NCI-H2107 (cell line): ENCODE data around the gene ONECUT2.
A peak's percentile ranks its signal among the peaks of the same experiment; 100 is the strongest.

ENCODE experiments used
- DNase-seq: peaks from one replicate; lab custom pipeline; 2025; lab: John Stamatoyannopoulos, UW

Gene ONECUT2

DNA sequence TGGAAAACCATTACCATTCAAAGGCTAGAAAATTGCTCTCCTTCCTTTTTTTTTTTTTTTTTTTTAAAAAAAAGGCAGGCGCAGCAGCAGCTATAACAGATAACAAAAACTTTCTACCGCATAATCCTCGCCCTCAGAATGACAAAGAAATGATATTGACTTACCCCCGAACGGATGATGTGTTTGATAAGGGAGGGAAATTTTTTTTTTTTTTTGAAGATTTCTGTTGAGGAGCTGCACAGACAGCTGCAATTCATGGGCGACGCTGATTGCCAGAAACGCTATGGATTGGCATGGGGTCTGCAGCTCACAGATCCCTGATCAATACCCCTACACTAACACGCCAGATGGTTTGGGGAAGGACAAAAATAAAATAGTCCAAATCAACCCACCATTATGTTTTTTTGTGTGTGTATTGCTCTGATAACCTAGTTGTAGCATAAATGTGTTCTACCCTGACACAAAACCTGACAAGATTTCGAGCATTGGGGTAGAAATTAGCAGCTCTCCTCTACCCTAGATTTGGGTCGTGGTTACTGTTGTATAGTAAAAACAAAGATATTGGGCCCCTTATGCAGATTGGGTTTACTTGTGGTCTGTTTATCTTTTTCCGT is 3.6 kb upstream of the ONECUT2 start:
- DNase-seq: no peak

DNA sequence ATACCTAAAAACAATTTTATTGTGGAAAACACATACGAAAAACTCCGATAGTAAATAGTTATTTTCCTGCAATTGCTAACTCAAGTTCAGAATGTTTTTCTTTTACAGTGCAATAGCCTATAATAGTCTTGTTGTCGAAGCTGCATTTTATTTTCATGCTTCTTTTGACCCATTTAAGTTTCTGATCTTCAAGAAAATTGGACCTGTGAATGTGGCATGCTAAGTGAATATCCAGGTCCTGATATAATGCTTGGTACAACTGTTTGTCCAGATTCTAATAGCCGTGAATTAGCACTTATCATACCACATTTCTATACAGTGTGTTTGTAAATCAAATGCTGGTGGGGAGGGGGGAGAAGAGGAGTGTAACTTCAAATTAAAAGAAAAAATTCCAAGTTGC is 3.0 kb upstream of the ONECUT2 start:
- no peak for DNase-seq

DNA sequence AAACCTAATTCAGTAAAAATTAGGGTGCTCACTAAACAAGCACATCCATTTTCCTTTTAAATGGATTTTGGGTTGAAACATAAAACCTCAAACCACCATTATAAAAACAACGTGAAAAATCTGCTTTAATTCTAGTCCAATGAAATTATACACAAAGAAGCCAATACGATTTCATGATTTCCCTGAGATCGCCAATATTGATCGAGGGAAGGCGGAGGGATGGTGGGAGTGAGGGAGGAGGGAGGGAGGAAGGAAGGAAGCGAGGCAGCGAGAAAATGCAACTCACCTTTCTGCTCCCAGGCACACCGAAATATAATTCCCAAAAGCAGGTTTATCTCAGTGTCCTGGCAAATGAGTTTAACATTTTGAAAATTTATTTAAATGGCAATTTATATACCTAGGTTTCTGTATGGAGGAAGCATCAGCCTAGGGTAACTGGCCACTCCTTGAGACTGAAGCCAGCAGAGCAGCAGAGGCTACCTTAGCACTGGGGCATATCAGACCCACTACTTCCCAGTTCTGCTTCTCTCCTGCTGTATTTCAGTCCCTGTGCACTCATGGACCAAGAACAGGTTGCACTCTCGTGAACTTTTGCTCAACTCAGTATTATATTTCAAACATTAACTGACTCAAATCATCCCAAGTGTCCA is 2.3 kb upstream of the ONECUT2 start:
- no peak for DNase-seq

DNA sequence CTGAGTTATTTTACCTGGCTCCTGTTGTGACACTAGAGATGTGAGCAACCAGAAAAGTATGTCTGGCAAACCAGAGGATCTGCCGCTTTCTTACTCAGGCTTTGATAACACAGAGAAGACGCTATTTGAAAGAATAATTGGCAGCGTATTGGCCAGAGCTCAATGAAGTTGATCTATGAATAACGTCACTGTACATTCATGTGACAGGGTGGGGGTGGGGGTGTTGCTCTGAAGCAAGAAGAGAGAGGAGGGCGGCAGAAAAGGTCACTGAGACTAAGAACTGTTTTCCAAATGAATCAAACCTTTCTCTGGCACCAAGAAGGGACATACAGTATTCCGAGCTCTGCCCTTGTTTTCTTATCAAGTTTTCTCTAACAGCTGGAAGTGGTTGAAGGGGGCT is 1.7 kb upstream of the ONECUT2 start:
- no peak for DNase-seq

DNA sequence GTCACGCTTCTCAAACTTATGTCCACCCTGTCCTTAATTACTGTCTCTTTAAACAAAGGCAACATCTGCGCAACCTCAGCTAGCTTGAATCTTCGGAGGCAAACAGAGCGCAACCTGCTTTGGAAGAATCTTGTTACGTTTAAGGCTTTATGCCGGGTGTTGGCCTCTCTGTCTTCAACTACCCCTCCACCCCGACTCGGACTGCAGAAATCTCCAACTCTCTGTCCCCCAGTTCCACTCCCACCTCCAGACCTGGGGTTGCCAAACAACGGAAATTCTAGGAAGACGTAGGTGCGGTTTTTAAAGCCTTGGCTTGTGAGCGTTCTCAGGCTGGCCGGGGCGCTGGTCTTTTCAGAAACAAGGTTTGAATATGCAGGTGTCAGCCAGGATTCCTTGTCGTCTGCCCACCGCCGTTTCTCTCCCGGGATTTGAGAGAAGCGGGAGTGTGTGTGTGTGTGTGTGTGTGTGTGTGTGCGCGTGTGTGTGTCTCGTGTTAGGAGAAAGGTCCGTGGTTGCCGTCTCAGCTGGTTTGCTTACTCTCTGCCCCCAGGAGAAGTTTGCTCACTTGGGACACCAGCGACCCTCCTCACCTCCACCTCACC is 1.1 kb upstream of the ONECUT2 start:
- DNase-seq: peak; percentile 29

DNA sequence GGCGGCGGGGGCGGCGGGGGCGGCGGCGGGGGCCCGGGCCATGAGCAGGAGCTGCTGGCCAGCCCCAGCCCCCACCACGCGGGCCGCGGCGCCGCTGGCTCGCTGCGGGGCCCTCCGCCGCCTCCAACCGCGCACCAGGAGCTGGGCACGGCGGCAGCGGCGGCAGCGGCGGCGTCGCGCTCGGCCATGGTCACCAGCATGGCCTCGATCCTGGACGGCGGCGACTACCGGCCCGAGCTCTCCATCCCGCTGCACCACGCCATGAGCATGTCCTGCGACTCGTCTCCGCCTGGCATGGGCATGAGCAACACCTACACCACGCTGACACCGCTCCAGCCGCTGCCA is 644 bp downstream of the ONECUT2 start:
- no peak for DNase-seq

DNA sequence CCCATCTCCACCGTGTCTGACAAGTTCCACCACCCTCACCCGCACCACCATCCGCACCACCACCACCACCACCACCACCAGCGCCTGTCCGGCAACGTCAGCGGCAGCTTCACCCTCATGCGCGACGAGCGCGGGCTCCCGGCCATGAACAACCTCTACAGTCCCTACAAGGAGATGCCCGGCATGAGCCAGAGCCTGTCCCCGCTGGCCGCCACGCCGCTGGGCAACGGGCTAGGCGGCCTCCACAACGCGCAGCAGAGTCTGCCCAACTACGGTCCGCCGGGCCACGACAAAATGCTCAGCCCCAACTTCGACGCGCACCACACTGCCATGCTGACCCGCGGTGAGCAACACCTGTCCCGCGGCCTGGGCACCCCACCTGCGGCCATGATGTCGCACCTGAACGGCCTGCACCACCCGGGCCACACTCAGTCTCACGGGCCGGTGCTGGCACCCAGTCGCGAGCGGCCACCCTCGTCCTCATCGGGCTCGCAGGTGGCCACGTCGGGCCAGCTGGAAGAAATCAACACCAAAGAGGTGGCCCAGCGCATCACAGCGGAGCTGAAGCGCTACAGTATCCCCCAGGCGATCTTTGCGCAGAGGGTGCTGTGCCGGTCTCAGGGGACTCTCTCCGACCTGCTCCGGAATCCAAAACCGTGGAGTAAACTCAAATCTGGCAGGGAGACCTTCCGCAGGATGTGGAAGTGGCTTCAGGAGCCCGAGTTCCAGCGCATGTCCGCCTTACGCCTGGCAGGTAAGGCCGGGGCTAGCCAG is 1.2 kb downstream of the ONECUT2 start:
- DNase-seq: peak; percentile 52

DNA sequence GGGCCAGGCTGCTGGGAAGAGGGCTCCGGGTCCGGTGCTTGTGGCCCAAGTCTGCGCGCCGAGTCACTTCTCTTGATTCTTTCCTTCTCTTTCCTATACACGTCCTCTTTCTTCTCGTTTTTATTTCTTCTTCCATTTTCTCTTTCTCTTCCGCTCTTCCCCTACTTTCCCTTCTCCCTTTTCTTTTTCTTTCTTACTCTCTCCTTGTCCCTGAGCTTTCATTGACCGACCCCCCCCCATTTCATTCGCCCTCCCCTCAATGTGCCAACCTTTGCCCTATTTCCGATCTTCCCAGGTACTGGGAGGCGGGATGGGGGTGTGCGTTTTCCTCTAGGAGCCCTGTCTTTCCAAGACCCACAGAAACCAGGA is 1.8 kb downstream of the ONECUT2 start:
- DNase-seq: no peak

DNA sequence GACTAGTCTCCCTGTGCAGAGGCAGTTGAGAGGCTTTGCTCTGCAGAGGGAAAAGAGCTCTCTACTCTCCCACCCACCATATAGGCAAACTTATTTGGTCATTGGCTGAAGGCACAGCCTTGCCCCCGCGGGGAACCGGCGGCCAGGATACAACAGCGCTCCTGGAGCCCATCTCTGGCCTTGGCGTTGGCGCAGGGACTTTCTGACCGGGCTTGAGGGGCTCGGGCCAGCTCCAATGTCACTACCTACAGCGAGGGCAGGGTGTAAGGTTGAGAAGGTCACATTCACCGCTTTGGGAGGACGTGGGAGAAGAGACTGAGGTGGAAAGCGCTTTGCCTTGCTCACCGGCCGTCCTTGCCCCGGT is 2.2 kb downstream of the ONECUT2 start:
- DNase-seq: no peak

DNA sequence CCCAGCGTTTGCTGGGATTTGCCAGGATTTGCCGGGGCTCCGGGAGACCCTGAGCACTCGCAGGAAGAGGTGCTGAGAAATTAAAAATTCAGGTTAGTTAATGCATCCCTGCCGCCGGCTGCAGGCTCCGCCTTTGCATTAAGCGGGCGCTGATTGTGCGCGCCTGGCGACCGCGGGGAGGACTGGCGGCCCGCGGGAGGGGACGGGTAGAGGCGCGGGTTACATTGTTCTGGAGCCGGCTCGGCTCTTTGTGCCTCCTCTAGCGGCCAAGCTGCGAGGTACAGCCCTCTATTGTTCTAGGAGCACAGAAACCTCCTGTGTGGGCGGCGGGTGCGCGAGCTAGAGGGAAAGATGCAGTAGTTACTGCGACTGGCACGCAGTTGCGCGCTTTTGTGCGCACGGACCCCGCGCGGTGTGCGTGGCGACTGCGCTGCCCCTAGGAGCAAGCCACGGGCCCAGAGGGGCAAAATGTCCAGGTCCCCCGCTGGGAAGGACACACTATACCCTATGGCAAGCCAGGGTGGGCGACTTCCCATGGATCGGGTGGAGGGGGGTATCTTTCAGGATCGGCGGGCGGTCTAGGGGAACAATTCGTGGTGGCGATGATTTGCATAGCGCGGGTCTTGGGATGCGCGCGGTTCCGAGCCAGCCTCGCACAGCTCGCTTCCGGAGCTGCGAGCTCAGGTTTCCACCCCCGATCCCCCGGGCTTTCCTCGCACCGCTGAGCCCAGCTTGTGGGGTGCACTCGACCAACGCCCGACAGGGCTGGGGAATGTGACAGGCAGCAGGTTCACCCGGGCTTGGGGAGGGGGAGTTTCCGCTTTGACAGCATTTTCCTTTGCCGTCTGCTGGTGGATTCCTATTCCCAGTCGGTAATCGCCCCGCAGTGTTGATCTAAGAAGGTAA is 2.8 kb downstream of the ONECUT2 start:
- peak; percentile 95 for DNase-seq

DNA sequence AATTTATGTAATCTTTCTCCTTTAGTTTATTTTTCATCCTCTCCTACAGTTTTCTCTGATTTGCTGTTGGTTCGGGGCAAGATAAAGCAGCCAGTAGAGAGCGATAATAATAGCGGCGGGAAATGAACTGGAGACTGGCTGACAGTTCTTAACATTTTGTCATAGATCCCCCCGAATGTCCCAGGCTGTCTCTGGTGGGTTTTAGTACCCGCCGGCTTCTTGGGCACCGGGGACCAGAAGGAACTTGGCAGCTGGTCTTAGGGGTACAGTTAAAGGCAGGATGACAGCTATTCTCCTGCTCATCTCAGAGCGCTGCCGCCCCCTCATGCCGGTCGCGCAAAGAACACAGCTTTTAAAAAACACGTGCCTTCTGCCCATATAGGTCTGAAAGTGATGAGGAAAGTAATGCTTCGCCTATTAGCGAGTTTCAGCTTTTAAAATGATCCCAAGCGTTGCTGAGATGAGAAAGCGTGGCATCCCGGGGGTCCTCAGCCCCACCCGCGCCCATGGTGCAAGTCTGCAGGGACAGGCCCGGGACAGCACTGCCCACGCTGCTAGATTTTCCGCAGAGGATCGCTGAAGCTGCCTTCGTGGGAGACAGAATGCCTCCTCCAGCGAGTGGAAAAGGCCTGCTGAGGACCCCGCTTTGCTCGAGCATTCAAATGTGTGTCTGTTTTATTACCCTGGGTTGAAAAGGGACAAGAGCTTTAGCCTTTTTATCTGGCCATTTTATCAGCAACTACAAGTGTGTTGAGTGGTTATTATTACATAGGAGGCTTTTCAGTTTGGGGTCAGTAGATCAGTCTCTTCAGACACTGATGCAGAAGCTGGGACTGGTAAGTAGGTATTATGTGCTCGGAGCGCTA is 3.8 kb downstream of the ONECUT2 start:
- DNase-seq: no peak

DNA sequence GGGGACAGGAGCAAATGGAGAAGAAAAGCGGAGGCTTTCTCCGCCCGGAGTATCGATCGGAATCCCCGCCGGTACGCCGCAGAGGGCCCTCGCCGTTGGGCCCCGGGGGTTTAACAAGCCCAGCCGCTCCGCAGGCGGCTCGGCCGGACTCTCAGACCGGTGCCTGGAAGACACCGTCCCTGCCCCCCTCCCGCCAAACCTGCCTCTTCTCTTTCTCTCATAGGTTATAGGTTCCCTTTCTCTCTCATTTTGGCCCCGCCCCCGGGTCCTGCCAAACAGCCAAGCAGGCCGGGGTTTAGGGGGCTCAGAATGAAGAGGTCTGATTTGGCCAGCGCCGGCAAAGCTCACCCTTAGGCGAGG is 4.4 kb downstream of the ONECUT2 start:
- no peak for DNase-seq

DNA sequence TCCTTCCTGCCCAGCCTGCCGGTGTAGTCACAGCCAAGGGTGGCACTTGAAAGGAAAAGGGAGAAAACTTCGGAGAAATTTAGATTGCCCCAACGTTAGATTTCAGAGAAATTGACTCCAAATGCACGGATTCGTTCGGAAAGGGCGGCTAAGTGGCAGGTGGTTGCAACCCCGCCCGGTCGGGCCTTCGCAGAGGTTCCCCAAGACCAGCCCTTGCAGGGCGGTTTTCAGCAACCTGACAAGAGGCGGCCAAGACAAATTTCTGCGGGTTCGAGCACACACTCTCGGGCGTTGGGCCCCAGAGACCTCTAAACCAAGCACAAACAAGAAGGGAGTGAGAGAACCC is 4.8 kb downstream of the ONECUT2 start:
- no peak for DNase-seq

DNA sequence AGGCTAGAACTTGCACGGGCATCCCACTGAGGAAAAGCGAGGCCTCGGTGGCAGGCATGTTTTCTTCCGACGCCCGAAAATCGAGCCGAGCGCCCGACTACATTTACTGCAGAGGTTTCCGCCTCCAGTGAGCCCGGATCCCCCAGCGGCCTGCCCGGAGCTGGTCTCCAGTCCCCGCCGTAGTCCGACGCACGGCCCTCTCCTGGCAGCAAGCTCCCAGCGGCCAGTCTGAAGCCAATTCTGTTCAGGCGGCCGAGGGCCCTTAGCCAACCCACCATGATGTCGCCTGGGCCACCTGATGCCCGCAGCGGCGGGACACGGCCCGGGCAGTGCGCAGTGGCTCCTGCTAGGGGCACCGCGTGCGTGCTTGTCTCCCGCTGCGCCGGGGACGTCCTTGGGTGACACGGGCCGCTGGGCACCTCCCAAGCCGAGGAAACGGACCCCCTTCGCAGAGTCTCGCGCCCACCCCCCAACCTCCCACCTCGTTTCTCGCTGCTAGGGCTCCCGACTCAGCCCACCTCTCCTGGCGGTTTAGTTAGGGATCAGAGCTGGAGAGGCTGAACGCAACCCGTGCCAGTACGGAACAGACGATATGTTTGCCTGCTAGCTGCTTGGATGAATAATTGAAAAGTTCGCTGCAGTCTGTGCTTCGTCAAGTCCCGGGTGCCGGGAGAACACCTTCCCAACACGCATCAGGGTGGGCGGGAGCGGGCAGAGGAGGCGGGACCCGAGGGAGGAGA is 5.3 kb downstream of the ONECUT2 start:
- DNase-seq: no peak

DNA sequence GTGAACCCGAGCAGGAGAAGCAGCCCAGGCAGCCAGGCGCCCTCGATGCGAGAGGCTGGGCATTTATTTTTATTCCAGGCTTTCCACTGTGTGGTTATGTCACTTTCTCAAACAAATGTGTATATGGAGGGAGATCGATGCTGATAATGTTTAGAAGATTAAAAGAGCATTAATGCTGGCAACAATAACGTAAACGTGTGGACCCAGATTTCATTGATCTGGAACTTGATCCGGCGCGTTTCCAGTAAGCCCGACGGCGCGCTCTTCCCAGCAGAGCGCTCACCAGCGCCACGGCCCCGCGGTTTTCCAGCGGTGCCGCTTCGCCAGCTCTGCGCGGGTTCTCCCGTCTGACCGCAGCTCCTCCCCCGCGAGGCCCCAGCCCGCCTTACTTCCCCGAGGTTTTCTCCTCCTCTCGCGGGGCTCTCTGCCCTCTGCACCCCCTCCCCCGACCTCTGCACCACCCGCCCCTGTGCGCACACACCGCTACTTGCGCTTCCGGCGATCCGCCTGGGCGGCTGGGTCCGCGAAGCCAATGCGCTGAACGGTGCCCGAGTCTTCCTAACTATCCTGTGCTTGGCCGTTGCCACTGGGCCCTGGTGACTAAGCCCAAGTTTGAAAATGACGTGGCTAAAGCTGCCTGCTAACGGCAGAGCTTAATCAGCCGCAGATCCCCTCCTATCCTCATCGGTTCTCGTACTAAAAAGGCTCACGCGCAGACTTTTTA is 6.1 kb downstream of the ONECUT2 start:
- no peak for DNase-seq

DNA sequence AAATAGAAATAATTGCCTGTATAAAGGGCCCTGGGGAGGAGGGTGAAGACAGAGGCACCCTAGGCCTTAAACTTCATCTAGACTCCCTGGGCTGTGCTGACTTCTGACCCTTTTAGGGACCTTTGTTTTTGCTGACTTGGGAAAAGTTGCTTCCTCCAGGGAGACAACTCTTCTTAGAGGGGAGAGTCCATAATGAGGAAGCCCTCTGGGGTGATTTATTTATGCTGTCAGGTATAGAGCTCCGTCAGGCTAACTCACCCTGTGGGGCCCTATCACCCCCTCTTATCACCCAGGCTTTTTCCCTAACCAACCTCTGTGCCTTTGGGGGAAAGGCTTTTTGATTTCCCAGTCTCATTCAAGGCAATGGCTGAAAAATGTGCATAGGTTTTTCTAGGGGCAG is 8.1 kb downstream of the ONECUT2 start:
- no peak for DNase-seq

DNA sequence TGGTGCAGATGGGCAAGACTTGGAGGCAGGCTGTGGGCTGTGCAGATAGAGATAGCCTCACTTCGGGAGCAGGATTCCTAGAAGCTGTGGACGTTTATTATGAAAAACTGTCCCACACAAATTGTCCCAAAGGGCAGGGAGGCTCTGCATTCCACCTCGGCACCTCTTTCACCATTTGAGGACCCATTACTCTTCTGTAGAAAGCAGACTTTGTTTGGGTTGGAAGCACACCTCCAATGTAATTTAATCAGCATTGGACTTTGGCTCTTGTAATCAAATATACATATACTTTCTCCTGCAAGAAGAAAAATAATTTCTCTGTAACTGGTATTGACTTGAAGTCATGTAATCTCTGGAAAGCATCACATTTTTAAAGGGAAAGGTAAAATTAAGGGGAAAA is 8.5 kb downstream of the ONECUT2 start:
- DNase-seq: no peak

DNA sequence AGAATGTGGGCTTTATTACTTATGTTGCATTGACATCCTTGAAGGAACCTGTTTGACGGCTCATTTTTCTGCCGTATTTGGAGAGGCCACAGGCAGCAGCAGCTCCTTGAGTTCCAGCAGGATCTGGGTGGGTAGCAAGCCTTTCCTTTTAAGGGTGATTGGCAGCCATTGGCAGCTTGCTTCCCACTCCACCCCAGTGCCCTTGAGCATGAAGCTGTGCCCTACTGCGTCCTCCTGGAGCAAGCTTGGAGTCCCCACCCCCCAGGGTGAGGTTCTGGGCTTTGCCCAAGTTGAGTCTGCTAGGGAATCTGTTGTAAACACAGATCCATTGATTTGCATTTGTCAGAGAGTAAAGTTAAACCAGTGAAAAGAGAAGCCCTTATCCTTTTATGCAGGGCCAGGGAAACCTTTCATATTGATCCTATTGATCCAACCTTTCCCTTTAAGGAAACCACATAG is 9.2 kb downstream of the ONECUT2 start:
- DNase-seq: no peak

DNA sequence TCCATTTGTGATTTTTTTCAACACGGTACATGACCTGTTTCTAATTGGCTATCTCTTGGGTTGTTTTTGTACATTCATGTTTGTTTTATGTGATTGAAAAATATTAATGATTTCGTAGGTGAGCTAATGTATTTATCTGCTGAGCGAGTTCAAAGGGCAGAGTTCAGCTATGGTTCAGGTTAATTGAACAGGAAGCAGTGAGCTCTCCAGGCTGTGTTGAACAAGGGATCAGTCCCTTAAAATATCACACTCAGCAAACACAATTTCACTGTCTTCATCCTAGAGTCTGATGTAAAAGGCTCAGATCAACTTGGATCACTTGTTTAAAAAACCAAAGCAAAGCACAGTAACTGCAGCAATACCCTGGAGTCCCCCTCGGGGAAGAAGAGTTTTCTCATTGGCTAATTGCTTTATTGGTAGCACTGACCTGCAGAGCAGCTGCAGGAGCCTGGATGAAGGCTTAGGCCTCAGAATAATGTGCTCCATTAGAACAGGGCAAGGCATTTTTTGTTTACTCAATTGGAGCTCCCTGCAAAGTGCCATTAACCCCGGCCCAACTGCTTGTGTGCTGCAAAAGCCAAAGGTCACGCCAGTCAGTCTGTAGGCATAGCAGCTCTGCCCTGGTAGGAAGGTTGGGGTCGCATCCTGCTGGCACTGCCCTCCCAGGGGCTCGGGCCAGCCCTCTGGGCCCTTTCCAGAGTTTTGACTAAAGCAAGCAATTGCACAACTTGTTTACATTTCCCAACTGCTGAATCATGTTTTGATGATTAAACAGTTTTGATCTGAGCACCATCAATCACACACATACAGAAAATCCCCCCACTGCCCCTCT is 10.5 kb downstream of the ONECUT2 start:
- no peak for DNase-seq
